ENCODE data around the gene SORL1-AS1.

DNA sequence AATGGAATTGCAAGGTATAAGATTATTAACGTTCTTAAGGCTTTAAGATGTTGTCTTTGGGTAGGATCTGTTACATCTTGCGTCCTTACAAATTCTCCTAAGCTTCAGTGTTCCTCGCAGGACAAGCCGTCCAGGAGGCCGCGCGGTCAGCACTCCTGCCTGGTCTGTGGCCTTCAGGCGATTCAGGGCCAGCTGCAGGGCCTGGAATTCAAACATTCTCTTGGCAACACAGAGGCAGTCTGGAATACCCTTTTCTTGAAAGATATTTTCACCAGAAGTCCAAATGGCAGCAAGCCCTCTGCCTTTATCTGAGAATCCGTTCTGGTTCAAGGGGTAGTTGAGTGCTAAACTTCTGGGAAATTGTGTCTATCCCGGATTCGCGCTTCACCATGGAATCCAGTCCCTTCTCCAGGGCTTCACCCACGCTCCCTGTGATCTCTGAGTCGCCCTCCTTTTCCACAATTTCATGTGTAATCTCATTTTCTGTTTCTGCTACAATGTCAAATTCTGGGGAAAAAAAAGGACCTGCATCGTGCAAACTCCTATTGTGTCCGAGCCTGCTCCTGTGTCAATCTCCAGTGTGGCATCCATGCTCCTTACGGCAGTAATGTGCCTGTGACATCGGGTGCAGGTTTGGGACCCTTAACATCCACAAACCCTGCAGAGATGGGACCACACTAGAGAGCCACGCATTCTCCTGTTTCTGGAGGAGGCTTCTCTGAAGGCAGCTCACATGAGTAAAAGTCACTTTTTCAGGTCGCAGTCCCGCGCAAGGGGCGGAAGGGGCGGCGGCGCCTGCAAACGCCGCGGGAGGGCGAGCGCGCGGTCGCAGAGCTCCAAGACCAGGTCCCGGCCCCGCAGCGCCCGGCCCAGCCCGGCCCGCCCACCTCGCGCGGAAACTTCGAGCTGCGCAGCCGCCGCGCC is 26.0 kb downstream of the SORL1-AS1 start:
- no peak for TF ChIP-seq CTCF (IDR thresholded peaks at IDR 0.05 in 4 of 5, conservative IDR thresholded peaks at IDR 0.05 in 1 of 5)
- TF ChIP-seq POLR2A (IDR thresholded peaks at IDR 0.05): no peak

Measured in gastrocnemius medialis (tissue), 4 donors.